Neural progenitor cell (in vitro differentiated cells): ENCODE data around the gene RHOG.

Experiments
- EZH2 ChIP-seq: fragments of 200-600 bp; sonication (generic); IDR thresholded peaks from 2 replicates; pipeline ENCODE4 v1.6.1; 2017; ENCODE audit warnings: antibody characterized with exemption, mild to moderate bottlenecking, moderate library complexity
- EZH2phosphoT487 ChIP-seq: fragments of 200-600 bp; sonication (generic); IDR thresholded peaks from 2 replicates; pipeline ENCODE4 v1.6.1; 2017; ENCODE audit warnings: antibody characterized with exemption
- TF ChIP-seq, protein P1 (sequence below): fragments of 200-600 bp; sonication (generic); IDR thresholded peaks from 2 replicates; pipeline ENCODE4 v1.5.1; 2017; ENCODE audit warnings: antibody characterized with exemption, mild to moderate bottlenecking

GRCh38 chr11:3786781-3787428 lies 53.9 kb downstream of the RHOG start:
- TF ChIP-seq, protein P1, sequence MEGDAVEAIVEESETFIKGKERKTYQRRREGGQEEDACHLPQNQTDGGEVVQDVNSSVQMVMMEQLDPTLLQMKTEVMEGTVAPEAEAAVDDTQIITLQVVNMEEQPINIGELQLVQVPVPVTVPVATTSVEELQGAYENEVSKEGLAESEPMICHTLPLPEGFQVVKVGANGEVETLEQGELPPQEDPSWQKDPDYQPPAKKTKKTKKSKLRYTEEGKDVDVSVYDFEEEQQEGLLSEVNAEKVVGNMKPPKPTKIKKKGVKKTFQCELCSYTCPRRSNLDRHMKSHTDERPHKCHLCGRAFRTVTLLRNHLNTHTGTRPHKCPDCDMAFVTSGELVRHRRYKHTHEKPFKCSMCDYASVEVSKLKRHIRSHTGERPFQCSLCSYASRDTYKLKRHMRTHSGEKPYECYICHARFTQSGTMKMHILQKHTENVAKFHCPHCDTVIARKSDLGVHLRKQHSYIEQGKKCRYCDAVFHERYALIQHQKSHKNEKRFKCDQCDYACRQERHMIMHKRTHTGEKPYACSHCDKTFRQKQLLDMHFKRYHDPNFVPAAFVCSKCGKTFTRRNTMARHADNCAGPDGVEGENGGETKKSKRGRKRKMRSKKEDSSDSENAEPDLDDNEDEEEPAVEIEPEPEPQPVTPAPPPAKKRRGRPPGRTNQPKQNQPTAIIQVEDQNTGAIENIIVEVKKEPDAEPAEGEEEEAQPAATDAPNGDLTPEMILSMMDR = no peak
- TF ChIP-seq EZH2 (no peak), EZH2phosphoT487 (no peak)
